NCI-H1417 (cell line): ENCODE results near the gene NFATC1.
"Not testable (repeated sequence)": the region's sequence is repeated elsewhere in the genome, so short reads cannot be mapped to it uniquely, and the experiment has no call there.

Experiments
- DNase-seq, 3 experiments: peaks; one replicate each; lab custom pipeline; 2025; lab: John Stamatoyannopoulos, UW

The NFATC1 gene

DNA sequence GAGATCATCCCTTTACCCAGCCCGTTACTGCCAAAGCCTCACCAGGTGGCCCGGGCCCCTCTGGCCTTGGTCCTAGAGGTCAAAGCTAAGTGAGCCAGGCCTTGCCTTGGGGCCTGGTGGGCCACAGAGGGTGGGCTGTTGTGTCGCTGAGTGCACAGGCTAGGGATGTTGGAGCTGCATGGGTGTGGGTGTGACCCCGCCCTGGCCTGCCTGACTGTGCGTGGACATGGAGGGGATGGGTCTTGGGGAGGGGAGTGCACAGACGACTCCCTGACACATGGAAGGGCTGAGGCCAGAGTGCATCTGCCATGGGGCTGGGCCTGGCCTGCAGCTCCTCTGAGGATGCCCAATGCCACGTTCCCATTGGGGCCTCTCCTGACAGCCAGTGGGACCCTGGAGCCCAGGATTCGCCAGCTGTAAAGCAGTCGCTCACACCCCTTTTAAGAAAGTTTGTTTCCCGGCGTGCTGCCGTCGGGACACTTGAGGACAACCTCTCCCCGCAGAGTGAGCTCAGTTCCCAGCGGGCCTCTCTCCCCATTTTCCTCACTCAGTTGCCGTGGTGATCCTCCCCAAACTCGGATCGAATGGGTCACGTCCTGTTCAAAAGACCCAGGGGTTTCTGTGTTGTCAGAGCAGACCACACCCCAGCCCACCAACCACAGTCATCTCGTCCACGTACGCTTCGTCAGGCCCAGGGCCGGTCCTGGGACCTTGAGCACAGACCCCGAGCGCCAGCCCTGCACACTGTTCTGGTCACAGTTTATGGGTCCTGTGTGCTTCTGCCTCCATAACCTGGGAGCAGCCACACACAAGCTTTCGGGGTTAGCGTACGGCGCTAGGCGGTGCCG is 93.5 kb downstream of the NFATC1 start:
- no peak for DNase-seq

DNA sequence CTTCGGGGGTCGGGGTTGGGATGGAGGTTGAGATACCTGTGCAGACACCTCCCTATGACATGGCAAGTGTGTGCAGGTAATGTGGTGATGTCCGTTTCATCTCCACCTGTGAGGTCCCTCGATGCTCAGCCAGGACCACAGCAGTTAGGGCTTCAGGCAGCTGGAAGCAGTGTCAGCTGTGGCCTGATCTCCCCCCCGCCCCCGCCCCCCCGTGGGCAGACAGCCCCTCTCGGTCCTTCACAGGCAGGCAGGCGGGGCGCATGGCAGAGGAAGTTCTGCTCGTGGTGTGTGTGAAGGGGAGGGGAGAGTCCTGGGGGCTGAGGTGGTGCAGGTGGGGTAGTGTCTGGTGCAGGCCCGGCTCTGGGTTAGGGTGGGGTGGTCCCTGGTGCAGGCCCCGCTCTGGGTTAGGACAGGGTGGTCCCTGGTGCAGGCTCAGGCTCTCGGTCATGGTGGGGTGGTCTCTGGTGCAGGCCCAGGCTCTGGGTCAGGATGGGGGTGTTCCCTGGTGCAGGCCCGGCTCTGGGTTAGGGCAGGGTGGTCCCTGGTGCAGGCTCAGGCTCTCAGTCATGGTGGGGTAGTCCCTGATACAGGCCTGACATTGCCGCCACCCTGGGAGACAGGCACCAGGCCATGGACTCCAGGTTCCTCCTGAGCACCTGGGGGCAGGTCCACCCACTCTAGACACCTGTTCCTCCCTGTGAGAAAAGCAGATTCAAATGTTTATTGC is 94.3 kb downstream of the NFATC1 start:
- DNase-seq, result no peak

DNA sequence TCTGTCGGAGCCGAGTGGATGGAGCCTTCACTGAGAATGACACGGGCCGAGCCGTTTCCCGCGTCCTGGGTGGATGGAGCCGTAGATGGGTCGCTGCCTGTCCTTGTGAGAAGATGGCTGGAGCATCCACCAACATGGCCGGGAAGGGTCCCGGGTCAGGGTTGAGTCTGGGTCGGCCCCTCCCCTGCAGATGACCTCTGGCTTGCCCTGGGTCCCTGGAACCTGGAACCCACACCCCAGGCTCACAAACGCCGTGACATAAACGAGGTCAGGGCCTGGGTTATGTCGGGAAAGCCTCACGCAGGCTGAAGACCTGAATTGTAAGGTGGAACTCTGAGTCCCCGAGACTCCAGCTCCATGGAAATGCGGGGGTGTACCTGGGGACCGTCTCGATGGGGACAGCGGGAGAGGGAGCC is 94.9 kb downstream of the NFATC1 start:
- no peak for DNase-seq

DNA sequence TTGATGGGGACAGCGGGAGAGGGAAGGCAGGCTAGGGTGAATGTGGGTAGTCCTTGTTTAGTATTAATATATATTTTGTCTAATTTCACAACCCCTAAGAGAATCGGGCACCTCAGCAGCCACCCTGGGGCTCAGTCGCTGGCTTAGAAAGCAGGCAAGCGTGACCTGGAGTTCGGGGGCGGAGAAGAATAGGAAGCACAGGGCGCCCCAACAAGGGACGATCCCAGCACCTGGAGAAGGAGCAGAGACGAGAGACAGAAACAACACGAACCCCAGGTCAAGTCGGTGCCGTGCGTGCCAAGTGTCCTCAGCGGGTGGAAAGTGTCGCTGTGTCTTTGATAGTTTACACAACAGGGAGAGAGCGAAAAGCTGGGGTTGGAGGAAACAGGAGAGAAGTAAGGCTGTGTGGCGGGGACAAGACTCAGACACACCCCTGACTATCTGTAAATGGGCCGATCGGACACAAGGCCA is 95.4 kb downstream of the NFATC1 start:
- DNase-seq, result no peak

DNA sequence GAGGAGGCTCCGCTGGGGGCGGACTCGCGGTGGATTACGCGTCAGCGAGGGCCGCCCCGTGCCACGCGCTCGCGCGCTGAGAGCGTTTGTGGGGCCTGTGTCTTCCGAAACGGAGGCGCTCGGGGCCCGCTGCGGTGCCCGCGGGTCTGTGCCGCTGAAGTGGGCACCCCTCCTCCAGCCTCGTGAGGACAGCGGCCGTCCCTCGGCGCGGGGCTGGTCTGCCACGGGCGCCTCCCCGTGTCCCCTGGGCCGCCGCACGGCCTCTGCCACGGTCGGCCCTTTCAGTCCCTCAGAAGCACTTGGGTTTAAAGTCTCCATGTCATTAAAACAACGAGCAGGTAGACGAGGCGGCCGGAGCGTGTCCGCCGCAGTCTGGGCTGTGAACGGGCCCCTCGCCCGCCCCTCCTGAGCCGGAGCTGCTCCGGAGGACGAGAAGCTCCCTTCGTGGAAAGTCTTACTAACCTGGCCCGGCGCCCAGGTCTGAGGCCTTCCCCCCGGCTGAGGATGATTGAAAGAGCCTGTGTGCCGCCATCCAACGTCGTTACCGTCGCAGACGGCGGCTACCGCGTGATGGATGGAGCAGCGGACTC is 97.6 kb downstream of the NFATC1 start:
- no peak for DNase-seq

DNA sequence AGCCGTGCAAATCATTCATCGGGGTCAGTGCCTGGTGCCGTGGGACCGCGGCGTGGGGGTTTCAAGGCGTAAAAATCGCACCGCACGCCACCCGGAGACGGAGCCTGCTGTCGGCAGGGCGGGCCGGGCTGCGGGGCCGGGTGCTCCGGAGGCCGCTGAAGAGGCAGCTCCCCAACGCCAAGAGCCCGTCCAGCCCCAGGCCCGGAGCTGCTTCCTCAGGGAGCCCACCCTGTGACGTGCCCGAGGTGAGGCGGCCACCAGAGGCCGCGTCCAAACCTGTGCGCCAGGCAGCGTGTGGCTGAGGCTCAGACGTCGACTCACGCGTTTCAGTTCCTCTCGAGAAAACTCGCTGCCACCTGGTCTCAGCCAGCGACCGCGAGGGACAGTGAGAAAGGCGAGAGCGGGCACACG is 98.1 kb downstream of the NFATC1 start:
- DNase-seq, result no peak

DNA sequence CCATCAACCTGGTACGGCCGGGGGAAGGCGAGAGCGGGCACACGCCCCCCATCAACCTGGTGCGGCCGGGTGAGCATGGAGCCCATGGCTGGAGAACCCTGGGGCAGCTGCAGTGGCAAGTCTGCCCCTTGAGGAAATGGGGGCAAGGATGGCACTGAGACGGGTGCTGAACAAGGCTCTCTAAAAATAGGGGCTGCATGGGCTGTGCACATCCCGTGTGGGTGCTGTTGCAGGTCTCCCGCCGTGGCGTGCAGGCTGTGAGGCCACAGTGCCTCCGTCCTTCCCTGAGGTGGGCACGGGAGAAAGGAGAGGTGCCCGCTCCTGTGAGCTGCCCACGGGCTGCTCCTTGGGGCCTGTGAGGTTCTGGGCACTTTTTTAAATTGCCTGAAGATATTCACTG is 99.2 kb downstream of the NFATC1 start:
- DNase-seq, result no peak

DNA sequence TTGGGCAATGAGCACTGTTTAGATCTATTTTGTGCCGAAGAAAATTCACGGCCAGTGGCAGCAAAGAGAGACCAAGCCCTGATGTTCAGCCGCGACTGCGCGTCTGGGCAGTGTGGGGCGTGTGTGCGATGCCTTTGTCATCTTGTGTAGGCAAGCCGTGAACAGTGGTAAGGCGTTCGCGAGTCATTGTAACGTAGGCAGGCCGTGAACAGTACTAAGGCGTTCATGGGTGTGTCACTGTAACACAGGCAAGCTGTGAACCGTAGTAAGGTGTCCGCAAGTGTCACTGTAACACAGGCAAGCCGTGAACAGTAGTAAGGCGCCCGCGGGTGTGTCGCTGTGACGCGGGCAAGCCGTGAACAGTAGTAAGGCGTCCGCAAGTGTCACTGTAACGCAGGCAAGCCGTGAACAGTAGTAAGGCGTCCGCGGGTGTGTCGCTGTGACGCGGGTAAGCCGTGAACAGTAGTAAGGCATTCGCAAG is 99.9 kb downstream of the NFATC1 start:
- no peak for DNase-seq

DNA sequence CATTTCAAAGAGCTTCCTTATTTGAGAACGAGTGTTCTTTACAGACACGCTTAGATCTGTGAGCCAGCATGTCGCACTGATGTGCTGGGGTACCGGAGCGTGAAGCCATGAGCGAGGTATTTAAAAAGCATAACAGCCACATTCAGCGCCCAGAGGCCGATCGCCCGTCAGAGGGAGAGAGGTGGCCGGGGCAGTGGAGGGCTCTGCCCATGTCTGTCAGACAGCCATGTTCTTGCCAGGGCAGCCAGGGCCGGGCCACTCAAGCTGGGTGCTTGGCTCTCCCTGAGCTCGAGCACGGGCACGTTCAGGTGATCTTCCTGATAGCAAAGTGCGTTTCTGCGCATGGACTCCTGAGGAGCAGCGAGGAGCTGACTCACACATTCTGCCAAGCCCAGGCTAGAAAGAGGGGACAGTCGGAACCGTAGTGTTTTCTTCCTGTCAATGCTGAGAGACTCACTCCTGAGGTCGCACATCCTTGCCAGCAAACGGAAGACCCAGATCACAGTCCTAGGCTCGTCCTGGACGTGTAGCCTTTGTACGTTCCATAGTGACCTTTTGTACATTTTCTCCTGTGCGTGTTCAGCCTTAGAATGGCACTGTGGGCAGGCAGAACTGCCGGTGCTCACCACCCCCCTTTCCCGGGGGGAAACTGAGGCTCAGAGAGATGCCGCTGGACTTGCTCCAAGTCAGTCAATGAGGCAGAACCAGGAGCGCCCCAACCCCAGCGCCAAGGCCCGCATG is 100.7 kb downstream of the NFATC1 start:
- DNase-seq, result no peak

DNA sequence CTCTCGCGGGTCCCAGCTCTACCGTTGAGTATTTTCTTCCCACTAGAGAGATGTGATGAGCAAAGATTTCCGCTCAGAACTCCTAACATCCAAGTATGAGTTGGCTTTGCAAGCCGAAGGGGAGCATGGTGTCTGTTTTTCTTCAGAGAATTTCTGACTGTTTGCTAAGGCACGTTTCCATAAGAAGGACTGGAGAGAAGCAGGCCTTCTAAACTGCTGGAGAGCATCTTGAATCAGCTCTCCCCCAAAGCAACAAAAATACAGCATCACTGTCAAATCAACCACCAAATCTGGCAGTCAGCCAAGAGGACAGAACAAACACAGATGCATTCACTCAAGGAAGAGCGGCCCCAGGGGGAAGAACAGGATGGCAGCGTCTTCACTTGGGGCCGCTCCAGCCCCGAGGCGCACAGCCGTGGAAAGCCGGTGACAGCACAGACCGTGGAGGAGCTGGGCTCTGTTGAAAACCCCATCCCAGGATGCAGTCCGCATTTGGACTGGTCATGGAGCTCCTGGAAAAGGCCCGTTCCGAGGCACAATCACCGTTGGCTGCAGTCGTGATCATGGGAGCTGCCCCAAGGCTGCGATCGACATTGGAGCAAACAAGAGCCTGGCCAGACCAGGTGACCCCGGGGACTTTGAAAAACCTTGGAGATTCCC is 101.4 kb downstream of the NFATC1 start:
- peak; percentile 2 to 89 (median 44) for DNase-seq

DNA sequence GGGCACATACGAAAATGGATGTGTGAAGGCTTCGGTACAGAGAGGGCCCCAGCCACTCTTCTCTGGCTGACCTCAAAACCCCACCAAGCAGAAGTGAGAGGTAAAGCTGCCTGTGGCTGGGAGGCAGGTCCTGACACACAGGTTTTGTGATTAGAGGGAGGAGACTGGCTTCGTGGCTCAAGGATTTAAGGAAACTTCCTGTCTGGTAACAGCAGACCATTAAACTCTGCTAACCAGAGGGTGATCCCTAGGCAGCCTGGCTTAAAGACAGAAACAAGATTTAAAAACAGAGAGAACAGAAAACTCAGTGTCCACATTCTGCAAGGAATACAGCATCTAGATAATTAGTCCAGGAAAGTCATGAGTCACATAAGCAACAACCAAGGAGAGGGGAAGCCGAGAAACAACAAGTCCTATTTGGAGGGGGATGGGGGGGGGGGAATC is 101.9 kb downstream of the NFATC1 start:
- no peak for DNase-seq

DNA sequence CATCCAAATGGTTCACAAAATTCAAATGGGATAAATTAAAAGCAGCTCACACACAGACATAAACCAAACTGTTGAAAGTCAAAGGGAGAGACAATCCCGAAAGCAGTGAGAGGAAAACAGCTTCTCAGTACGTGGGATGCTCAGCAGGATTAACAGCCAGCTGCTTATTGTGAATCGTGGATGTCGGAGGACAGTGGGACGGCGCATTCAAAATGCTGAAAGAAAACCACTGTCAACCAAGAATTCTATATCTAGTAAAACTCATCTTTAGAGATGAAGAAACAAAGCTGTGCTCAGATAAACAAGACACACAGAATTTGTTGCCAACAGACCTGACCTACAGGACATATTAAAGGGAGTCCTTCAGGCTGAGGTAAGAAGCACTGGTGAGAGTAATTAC is 102.9 kb downstream of the NFATC1 start:
- no peak for DNase-seq

DNA sequence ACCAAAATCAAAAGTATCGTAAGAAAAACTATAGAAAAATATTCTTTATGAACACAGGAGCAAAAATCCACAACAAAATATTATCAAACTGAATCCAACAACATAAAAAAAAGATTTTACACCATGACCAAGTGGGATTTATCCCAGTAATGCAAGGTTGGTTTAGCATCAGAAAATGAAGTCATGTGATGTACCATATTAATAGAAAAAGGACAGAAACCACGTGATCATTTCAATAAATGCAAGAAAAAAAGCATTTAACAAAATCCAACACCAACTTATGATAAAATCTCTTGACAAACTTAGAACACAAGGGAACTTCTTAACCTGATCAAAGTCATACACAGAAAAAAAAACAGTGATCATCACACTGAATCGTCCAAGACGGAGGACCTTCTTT is 105.3 kb downstream of the NFATC1 start:
- DNase-seq, result no peak

DNA sequence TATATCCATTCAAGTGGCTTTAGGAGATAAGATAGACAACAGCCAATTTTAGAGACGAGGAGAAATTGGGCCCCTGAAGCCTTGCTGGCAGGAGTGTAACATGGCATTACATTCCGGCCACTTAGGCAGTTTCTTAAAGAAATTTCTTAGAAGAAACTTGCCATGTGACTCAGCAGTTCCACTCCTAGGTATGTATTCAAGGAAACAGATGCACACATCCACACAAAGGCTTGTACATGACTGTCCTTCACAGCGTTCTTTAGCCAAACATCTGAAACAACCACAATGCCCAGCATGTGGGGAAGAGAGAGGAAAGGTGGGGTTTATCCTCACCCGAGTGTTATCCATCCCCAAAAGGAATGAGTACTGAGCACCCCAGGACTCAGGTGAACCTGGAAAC is 107.1 kb downstream of the NFATC1 start:
- no peak for DNase-seq

DNA sequence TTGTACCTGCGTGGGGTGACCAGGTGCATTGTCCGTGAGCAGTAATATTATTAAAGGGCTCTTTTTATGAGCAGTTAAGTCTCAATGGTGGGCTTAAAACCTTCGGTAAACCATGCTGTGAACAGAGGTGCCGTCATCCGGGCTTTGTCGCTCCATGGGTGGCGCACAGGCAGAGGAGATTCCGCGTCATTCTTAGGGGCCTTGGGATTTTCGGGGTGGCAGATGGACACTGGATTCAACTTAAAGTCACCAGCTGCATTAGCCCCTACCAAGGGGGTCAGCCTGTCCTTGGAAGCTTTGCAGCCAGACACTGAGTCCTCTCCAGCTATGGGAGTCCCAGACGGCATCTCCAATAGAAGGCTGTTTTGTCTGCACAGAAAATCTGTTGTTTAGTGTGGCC is 107.7 kb downstream of the NFATC1 start:
- DNase-seq, result no peak

DNA sequence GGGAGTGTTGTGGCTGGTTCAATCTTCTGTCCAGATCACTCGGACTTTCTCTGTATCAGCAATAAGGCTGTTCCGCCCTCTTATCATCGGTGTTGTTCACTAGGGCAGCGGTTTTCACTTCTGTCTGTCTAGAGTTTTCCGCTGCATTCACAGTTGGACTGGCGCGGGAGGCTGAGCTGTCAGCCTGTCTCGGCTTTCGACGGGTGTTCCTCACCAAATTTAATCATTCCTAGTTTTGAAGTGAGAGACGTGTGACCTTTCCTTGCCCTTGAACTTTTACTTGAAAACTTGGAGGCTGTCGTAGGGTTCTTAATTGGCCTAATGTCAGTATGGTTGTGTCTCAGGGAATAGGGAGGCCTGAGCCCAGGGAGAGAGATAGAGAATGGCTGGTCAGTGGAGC is 108.3 kb downstream of the NFATC1 start:
- no peak for DNase-seq

DNA sequence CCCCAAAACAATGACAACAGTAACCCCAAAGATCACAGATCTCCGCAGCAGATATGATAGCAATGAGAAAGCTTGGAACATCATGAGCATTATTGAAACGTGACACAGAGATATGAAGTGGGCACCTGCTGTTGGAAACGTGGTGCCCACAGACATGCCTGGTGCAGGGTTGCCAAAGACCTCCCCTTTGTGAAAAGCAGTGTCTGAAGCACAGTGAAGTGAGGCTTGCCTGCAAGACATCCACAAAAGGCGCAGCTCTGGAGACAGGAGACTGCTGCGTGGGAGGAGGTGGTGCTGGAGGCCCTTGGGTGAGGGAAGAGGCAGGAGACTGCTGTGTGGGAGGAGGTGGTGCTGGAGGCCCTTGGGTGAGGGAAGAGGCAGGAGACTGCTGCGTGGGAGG is 108.8 kb downstream of the NFATC1 start:
- not testable (repeated sequence) for DNase-seq

DNA sequence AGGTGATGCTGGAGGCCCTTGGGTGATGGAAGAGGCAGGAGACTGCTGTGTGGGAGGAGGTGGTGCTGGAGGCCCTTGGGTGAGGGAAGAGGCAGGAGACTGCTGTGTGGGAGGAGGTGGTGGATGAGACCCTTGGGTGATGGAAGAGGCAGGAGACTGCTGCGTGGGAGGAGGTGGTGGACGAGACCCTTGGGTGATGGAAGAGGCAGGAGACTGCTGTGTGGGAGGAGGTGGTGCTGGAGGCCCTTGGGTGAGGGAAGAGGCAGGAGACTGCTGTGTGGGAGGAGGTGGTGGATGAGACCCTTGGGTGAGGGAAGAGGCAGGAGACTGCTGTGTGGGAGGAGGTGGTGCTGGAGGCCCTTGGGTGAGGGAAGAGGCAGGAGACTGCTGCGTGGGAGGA is 109.7 kb downstream of the NFATC1 start:
- DNase-seq, result not testable (repeated sequence)

DNA sequence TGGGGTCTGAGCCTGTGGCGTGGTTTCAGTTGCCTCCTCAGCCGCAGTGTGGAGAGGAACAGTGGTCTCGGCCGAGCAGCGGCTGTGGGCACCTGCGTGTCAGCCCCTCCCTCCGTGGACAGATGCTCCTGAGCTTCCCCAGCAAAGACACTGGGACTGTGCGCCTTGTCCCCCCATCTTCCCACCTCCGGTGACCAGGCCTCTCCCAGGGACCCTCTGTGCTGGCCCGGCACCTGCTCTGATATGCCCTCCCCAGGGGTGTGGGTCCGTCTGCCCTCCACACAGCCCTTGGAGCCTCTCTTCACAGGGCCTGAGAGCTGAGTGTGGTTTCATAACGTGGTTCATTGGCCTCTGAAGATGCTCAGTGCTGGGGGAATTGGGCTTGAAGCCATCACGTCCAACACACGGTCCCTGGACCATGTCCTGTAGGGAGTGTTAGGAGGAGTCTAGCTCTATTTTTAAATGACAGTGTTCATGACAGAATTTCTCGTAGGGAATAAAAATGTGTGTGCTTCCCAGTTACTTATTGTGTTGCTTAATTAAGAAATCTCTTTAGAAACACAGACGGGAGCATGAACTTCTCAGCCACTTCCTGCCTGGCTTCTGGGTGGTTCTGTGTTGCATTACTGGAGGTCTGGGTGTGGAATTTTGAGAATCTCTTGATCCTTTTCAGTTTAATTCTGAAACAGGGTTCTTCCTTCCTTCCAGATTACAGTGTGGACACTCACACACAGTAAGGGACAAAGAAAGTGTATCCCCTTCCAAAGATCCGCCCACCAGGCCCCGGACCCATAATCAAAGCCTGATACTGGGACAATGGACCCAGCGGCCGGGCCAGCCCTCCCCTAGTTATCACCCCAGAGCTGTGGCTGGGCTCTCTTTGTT is 110.7 kb downstream of the NFATC1 start:
- no peak for DNase-seq

DNA sequence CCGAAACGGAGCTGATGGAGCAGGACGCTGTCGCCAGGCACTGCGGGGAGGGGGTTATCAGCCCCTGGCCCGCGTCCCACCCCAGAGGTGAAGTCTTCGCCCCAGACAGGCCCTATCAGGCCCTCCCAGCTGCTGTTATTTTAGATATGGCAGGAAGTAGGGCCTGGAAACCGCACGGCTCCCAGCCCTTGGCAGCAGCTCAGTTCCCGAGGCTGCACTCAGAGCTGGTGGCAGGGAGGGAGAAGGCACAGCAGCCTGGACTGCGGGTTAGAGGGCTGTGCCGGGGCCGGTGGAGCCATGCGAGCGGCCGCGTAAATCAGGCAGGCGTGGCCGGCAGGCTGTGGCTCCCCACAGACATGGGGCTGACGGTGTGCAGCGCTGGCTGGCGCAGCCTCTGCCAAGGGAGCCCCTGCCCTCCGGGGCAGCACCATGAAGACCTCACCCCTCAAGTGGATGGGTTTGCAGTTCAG is 111.4 kb downstream of the NFATC1 start:
- DNase-seq, result peak in 2 of 3 experiments; percentile 43 to 63
